HEK293 (cell line): Measurements from ENCODE around the gene FOXF2.

ENCODE experiments used
- CTCF ChIP-seq: fragments of 450-650 bp; formaldehyde crosslinking; IDR thresholded peaks from 2 replicates; pipeline ENCODE4 v1.5.1; 2016; ENCODE audit warnings: missing biosample characterization, missing genetic modification characterization
- ZBTB1 ChIP-seq: fragments of 450-650 bp; formaldehyde crosslinking; IDR thresholded peaks from 2 replicates; pipeline ENCODE4 v1.5.1; 2016; ENCODE audit warnings: missing biosample characterization, missing genetic modification characterization
- ZFP3 ChIP-seq: fragments of 450-650 bp; formaldehyde crosslinking; IDR thresholded peaks from 2 replicates; pipeline ENCODE4 v1.5.1; 2016; ENCODE audit warnings: low read depth, missing biosample characterization, missing genetic modification characterization
- ZNF114 ChIP-seq: fragments of 450-650 bp; formaldehyde crosslinking; IDR thresholded peaks from 2 replicates; pipeline ENCODE4 v1.5.0; 2017; ENCODE audit warnings: missing biosample characterization, missing genetic modification characterization

GRCh38 chr6:1363729-1364572 is 25.4 kb upstream of the FOXF2 start:
- TF ChIP-seq CTCF (peak; percentile 37; the same call in 1 of the 2 replicates), ZFP3 (tag by site-specific recombination) (no peak), ZNF114 (tag by site-specific recombination) (no peak), ZBTB1 (tag by site-specific recombination) (no peak)
